Stomach (tissue), 4 donors: ENCODE results near the gene PAN3.

Source experiments
- CTCF ChIP-seq, 7 experiments: fragments of 450-650 bp in 4 of 7; fragments of 200-600 bp in 3 of 7; sonication (generic) in 3 of 7; IDR thresholded peaks; one replicate each; pipeline ENCODE4 v1.5.1; 2016 to 2019; ENCODE audit warnings: antibody characterized with exemption in 7 of 7, control low read depth in 2 of 7, mild to moderate bottlenecking in 1 of 7
- POLR2A ChIP-seq, 4 donors: fragments of 450-650 bp; IDR thresholded peaks; one replicate each; pipeline ENCODE4 v1.6.1; 2016; ENCODE audit warnings: antibody characterized with exemption in 4 of 4, control low read depth in 2 of 4, mild to moderate bottlenecking in 1 of 4, moderate library complexity in 1 of 4
- POLR2AphosphoS5 ChIP-seq, 3 donors: sonication (generic); formaldehyde crosslinking; IDR thresholded peaks; one replicate each; pipeline ENCODE4 v1.6.1; 2016; ENCODE audit warnings: antibody characterized with exemption in 3 of 3

DNA sequence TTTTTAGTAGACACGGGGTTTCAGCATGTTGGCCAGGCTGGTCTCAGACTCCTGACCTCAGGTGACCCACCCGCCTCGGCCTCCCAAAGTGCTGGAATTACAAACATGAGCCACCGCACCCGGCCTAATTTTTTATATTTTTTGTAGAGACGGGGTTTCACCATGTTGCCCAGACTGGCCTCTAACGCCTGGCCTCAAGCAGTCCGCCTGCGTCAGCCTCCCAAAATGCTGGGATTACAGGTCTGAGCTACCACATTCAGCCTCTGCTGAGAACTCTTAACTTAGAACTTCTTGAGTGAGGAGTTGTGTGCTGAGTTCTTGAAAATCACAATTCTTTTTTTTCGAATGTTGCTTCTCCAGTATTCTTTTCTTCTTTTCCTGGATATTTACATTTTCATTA is 112.2 kb downstream of the PAN3 start:
- no peak for TF ChIP-seq CTCF (IDR thresholded peaks at IDR 0.05)
- no peak for TF ChIP-seq POLR2AphosphoS5 (IDR thresholded peaks at IDR 0.05)
- no peak for TF ChIP-seq POLR2A (IDR thresholded peaks at IDR 0.05)
